H1 (cell line): ENCODE results near the gene MPIG6B. TPM values are rescaled to one million over a fixed set of nuclear protein-coding genes. Genes with fewer than 3 reads are reported as not detected.

Source experiments
- CTCF ChIA-PET: fragments of 300-600 bp; sonication (Branson Sonifier 250); formaldehyde crosslinking; loops from one replicate; lab custom pipeline; 2021; ENCODE audit not compliant: partially characterized antibody; lab: Charles Lee
- POLR2A ChIA-PET: fragments of 300-600 bp; sonication (Branson Sonifier 250); formaldehyde crosslinking; loops from one replicate; lab custom pipeline; 2021; ENCODE audit warnings: inconsistent platforms; ENCODE audit not compliant: partially characterized antibody; lab: Charles Lee
- DNase-seq, 2 experiments: peaks; one replicate each; pipeline versions ENCODE4 v3.0.0 to v3.0.0-alpha.2; 2010 to 2022; ENCODE audit warnings: low spot score in 2 of 2, low read depth in 1 of 2, mixed read lengths in 1 of 2
- FAIRE-seq: peaks from 2 replicates; lab custom pipeline; 2011; peaks lifted over from hg19 to GRCh38; lab: Jason Lieb, UNC
- H2AFZ ChIP-seq: 2 replicates; pipeline ENCODE4 v1.8.1; 2012; ENCODE audit warnings: low read length, inconsistent platforms
- H2AK5ac ChIP-seq: 2 replicates; pipeline ENCODE4 v1.6.1; 2013; ENCODE audit warnings: low read depth, low read length
- H2BK120ac ChIP-seq: replicated peaks from 2 replicates; pipeline ENCODE3; 2013; ENCODE audit warnings: low read depth, low read length, inconsistent platforms
- H2BK12ac ChIP-seq: 2 replicates; pipeline ENCODE4 v1.6.1; 2013; ENCODE audit warnings: low read depth, low read length
- H2BK15ac ChIP-seq: 2 replicates; pipeline ENCODE4 v1.6.1; 2013; ENCODE audit warnings: low read length
- H2BK20ac ChIP-seq: 2 replicates; pipeline ENCODE4 v1.6.1; 2013; ENCODE audit warnings: low read length
- H2BK5ac ChIP-seq: 2 replicates; pipeline ENCODE4 v1.6.1; 2013; ENCODE audit warnings: low read depth, low read length
- H3K14ac ChIP-seq: 2 replicates; pipeline ENCODE4 v1.6.1; 2013; ENCODE audit warnings: inconsistent platforms; ENCODE audit not compliant: insufficient read length
- H3K18ac ChIP-seq: 2 replicates; pipeline ENCODE4 v1.6.1; 2013; ENCODE audit warnings: low read length; ENCODE audit errors: extremely low read depth
- H3K23ac ChIP-seq: 2 replicates; pipeline ENCODE4 v1.6.1; 2013; ENCODE audit warnings: inconsistent platforms; ENCODE audit not compliant: insufficient read length
- H3K23me2 ChIP-seq: 2 replicates; pipeline ENCODE4 v1.6.1; 2013; ENCODE audit warnings: low read depth, low read length
- H3K27ac ChIP-seq: 2 replicates; pipeline ENCODE4 v1.6.1; 2011; ENCODE audit warnings: low read depth, low read length, inconsistent platforms
- H3K27me3 ChIP-seq, 4 experiments: replicated peaks in 1 of 4; 1 replicate in 1 of 4; 2 replicates in 3 of 4; pipeline versions ENCODE4 v1.6.1 to v1.8.1; 2011 to 2013; ENCODE audit warnings: low read length in 3 of 4, mild to moderate bottlenecking in 3 of 4, inconsistent platforms in 2 of 4, mixed read lengths in 2 of 4, moderate library complexity in 1 of 4; ENCODE audit not compliant: control insufficient read depth in 3 of 4, insufficient read depth in 3 of 4; ENCODE audit errors: extremely low read depth in 1 of 4
- H3K36me3 ChIP-seq, 4 experiments: 2 replicates each; pipeline versions ENCODE4 v1.6.1 to v1.8.1; 2011 to 2013; ENCODE audit warnings: mild to moderate bottlenecking in 4 of 4, low read length in 3 of 4, moderate library complexity in 2 of 4, control low read depth in 1 of 4, inconsistent platforms in 1 of 4; ENCODE audit not compliant: insufficient read depth in 4 of 4, control insufficient read depth in 2 of 4
- H3K4ac ChIP-seq: replicated peaks from 2 replicates; pipeline ENCODE3; 2013; ENCODE audit warnings: low read length, low read depth, mixed read lengths, inconsistent platforms; ENCODE audit not compliant: insufficient read length
- H3K4me1 ChIP-seq, 4 experiments: replicated peaks in 1 of 4; 1 replicate in 1 of 4; 2 replicates in 3 of 4; pipeline versions ENCODE4 v1.6.1 to v1.8.1; 2011 to 2013; ENCODE audit warnings: low read length in 3 of 4, inconsistent platforms in 2 of 4, mixed read lengths in 1 of 4; ENCODE audit not compliant: insufficient read depth in 4 of 4, control insufficient read depth in 3 of 4
- H3K4me2 ChIP-seq, 2 experiments: 2 replicates each; pipeline versions ENCODE4 v1.6.1 to v1.8.1; 2011 to 2013; ENCODE audit warnings: low read depth in 2 of 2, low read length in 2 of 2, control low read depth in 1 of 2, inconsistent platforms in 1 of 2, mild to moderate bottlenecking in 1 of 2; ENCODE audit not compliant: insufficient read depth in 1 of 2
- H3K4me3 ChIP-seq, 4 experiments: fragments of 200-600, 300-600 bp in 1 of 4; sonication (generic), shearing (Covaris generic), sonication (Bioruptor Twin) in 1 of 4; 2 replicates each; pipeline versions ENCODE4 v1.5.1 to v1.8.1; 2011 to 2016; ENCODE audit warnings: low read length in 4 of 4, low read depth in 3 of 4, control low read depth in 2 of 4, inconsistent platforms in 2 of 4, mild to moderate bottlenecking in 2 of 4, mixed read lengths in 1 of 4, moderate library complexity in 1 of 4; ENCODE audit not compliant: insufficient read depth in 2 of 4; ENCODE audit errors: extremely low read depth in 1 of 4
- H3K56ac ChIP-seq: replicated peaks from 2 replicates; pipeline ENCODE3; 2013; ENCODE audit warnings: low read depth, mild to moderate bottlenecking, mixed read lengths, low read length, inconsistent platforms; ENCODE audit not compliant: insufficient read length
- H3K79me1 ChIP-seq: 2 replicates; pipeline ENCODE4 v1.6.1; 2013; ENCODE audit warnings: low read depth, low read length, control low read depth
- H3K79me2 ChIP-seq, 2 experiments: 2 replicates each; pipeline versions ENCODE4 v1.6.1 to v1.8.1; 2012 to 2013; ENCODE audit warnings: low read length in 2 of 2, mild to moderate bottlenecking in 2 of 2, inconsistent platforms in 1 of 2; ENCODE audit not compliant: insufficient read depth in 2 of 2, control insufficient read depth in 1 of 2
- H3K9ac ChIP-seq, 4 experiments: replicated peaks in 1 of 4; 1 replicate in 1 of 4; 2 replicates in 3 of 4; pipeline versions ENCODE4 v1.6.1 to v1.8.1; 2011 to 2013; ENCODE audit warnings: low read depth in 3 of 4, low read length in 3 of 4, control low read depth in 2 of 4, mild to moderate bottlenecking in 2 of 4, moderate library complexity in 2 of 4, inconsistent platforms in 1 of 4; ENCODE audit errors: extremely low read depth in 1 of 4
- H3K9me3 ChIP-seq, 2 experiments: 2 replicates each; pipeline versions ENCODE4 v1.6.1 to v1.8.1; 2012 to 2013; ENCODE audit warnings: mild to moderate bottlenecking in 2 of 2, moderate library complexity in 2 of 2, control low read depth in 1 of 2, inconsistent platforms in 1 of 2, low read depth in 1 of 2, low read length in 1 of 2, mixed read lengths in 1 of 2; ENCODE audit not compliant: insufficient read depth in 2 of 2
- H4K20me1 ChIP-seq, 2 experiments: replicated peaks in 1 of 2; 2 replicates each; pipeline versions ENCODE3 to v1.8.1; 2011 to 2013; ENCODE audit warnings: inconsistent platforms in 2 of 2, low read length in 2 of 2, mild to moderate bottlenecking in 1 of 2; ENCODE audit not compliant: insufficient read depth in 2 of 2, control insufficient read depth in 1 of 2
- H4K5ac ChIP-seq: 2 replicates; pipeline ENCODE4 v1.6.1; 2013; ENCODE audit warnings: low read length, low read depth, mixed read lengths, inconsistent platforms; ENCODE audit not compliant: insufficient read length
- H4K8ac ChIP-seq: 2 replicates; pipeline ENCODE4 v1.8.0; 2013; ENCODE audit warnings: mild to moderate bottlenecking, moderate library complexity, low read length, inconsistent platforms; ENCODE audit not compliant: insufficient read depth; ENCODE audit errors: extremely low read depth
- H4K91ac ChIP-seq: replicated peaks from 2 replicates; pipeline ENCODE3; 2013; ENCODE audit warnings: low read length, mixed read lengths, inconsistent platforms; ENCODE audit not compliant: insufficient read length
- BRCA1 ChIP-seq: IDR thresholded peaks from 2 replicates; pipeline ENCODE4 v1.6.1; 2012; ENCODE audit warnings: low read depth, low read length, improper control_type of control experiment
- EP300 ChIP-seq, 2 experiments: IDR thresholded peaks; 1 replicate in 1 of 2; 2 replicates in 1 of 2; pipeline ENCODE4 v1.6.1; 2011 to 2012; ENCODE audit warnings: low read depth in 2 of 2, low read length in 2 of 2, mild to moderate bottlenecking in 2 of 2, borderline replicate concordance in 1 of 2, inconsistent platforms in 1 of 2, moderate library complexity in 1 of 2
- GABPA ChIP-seq: IDR thresholded peaks from 2 replicates; pipeline ENCODE4 v1.6.1; 2011; ENCODE audit warnings: mild to moderate bottlenecking, low read length, moderate library complexity, borderline replicate concordance; ENCODE audit not compliant: insufficient read depth
- NRF1 ChIP-seq: IDR thresholded peaks from 2 replicates; pipeline ENCODE4 v1.6.1; 2011; ENCODE audit warnings: mild to moderate bottlenecking, low read depth, low read length, improper control_type of control experiment
- RBBP5 ChIP-seq: IDR thresholded peaks from 2 replicates; pipeline ENCODE4 v1.7.1; 2012; ENCODE audit warnings: low read depth, mild to moderate bottlenecking, inconsistent platforms, low read length, moderate library complexity, borderline replicate concordance
- SAP30 ChIP-seq: fragments of 300-600 bp; sonication (generic); IDR thresholded peaks from 2 replicates; pipeline ENCODE4 v1.7.1; 2012; ENCODE audit warnings: low read length, moderate library complexity, mild to moderate bottlenecking, inconsistent platforms; ENCODE audit not compliant: insufficient read depth, insufficient replicate concordance
- SP1 ChIP-seq: IDR thresholded peaks from 2 replicates; pipeline ENCODE4 v1.6.1; 2011; ENCODE audit warnings: low read depth, low read length
- WGBS, 2 experiments: shearing (Covaris generic) in 1 of 2; methylation state at CpG; one replicate each; pipeline versions ENCODE4 v1.1.6 to v1.1.7; 2013 to 2015; ENCODE audit warnings: low lambda C conversion rate in 2 of 2, mixed read lengths in 2 of 2, inconsistent platforms in 1 of 2, low coverage in 1 of 2, missing lambda C conversion rate in 1 of 2; ENCODE audit not compliant: insufficient replicate concordance in 2 of 2, insufficient coverage in 1 of 2, insufficient read length in 1 of 2; ENCODE audit errors: extremely low coverage in 1 of 2, missing lambda C conversion rate in 1 of 2; 5-methylcytosine and 5-hydroxymethylcytosine counted together
- polyA plus RNA-seq, 7 experiments: library from polyadenylated mRNA; depleted of rRNA in 3 of 7; stranded (reverse) in 5 of 7; unstranded in 2 of 7; fragments of >200 nt in 5 of 7; fragments of 200-250 nt in 2 of 7; gene quantifications; 1 replicate in 5 of 7; 2 replicates in 1 of 7; 4 replicates in 1 of 7; pipeline versions ENCODE4 v1.2.1 to v1.2.3, GENCODE V29; 2011 to 2013; ENCODE audit warnings: missing spikeins in 2 of 7, mixed read lengths in 2 of 7
- total RNA-seq: library from RNA; stranded (reverse); fragmentation: NEBNext Ultra II Directional; extraction: Animal tissue kit (Norgen Biotek cat#: 25700); gene quantifications from 2 replicates; pipeline ENCODE4 v1.2.1, GENCODE V29; 2021

MPIG6B gene
- total and polyA plus RNA-seq, 2 of the 8 experiments (the other 6 are each of a cell fraction or from before 2014, with no cell fraction given) = 0.18 TPM; not detected in 1

DNA sequence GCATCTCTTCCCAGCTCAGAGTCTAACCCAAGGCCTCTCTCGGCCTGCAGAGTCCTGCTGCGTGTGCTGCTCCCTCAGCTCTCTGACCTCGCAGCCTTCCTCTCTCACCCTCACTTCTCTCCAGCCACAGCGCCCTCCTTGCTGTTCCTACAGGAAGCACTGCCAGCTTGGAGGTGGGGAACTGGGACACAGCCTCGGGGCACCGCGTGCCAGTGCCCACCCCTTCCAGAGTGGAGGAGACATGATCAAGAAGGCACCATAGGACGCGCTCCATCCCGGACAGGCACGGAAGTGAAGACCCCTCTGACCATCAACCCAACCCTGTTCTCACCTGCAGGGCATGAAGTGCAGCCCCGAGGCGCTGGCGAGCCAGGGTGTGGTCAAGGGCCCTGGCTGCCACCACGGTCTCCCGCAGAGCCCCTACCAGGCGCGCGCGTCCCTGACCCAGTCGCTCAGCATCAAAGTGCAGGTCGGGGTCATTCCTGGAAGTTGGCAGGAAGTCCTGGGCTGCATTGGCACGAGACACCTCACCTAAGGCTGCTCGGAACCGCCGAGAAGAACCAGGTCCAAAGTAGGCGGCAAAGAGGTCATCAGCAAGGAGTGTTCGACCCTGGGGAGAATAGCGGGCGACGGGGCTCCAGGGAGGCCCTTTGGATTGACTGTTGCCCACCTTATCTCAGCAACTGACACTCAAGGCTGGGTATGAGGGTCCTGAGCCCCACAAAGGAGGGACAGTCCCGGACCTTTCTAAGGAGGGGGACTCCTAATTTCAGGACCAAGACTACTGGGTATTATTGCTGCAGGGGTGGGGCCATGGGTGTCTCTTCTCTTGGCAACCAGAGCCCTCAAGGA is 52.7 kb downstream of the MPIG6B start:
- 93% methylated on average over 32 of the region's 32 CpGs; no CpG with 5 or more reads in 1 of the 2 experiments for WGBS, 2 experiments
- FAIRE-seq (no peak), DNase-seq (no peak)
- no peak overlapping the region for H2BK15ac ChIP-seq
- no peak overlapping the region for H3K23ac ChIP-seq
- no peak overlapping the region for H3K27ac ChIP-seq
- peaks cover 0 to 7% (median 3%) of the 10 kb centered on the region in 4 experiments; a peak in 4 of 7 replicates for H3K4me1 ChIP-seq
- peaks cover 5 to 26% (median 20%) of the 10 kb centered on the region in 4 experiments; a peak in 7 of 8 replicates for H3K36me3 ChIP-seq
- H3K4me3 ChIP-seq = no peak overlapping the region
- no peak overlapping the region for H3K9ac ChIP-seq
- H3K18ac ChIP-seq = no peak overlapping the region
- no peaks in the 10 kb centered on the region for H3K9me3 ChIP-seq
- H4K5ac ChIP-seq = no peak overlapping the region
- H2AK5ac ChIP-seq = no peak overlapping the region
- ChIA-PET CTCF (interaction anchor here (0.7 to 14.4 kb wide), 9 partner anchors 9 to 230 kb away, joined by 3 to 228 read pairs (median 4); partner anchors contain the start of genes ATP6V1G2, DDAH2, LY6G6D and MPIG6B), POLR2A (interaction anchor here (0.6 to 10.7 kb wide), 19 partner anchors 9 to 308 kb away, joined by 3 to 85 read pairs (median 4); partner anchors contain the start of genes C6orf47, DDAH2, DXO and GPANK1)
- H4K91ac ChIP-seq = no peak overlapping the region
- no peak overlapping the region for H2AFZ ChIP-seq
- no peaks in the 10 kb centered on the region for H3K79me2 ChIP-seq
- H2BK120ac ChIP-seq = no peak overlapping the region
- no peaks in the 10 kb centered on the region for H3K23me2 ChIP-seq
- H4K20me1 ChIP-seq = no peaks in the 10 kb centered on the region
- no peak overlapping the region for H2BK5ac ChIP-seq
- no peak overlapping the region for H3K4ac ChIP-seq
- H2BK20ac ChIP-seq = no peak overlapping the region
- H3K4me2 ChIP-seq = no peak overlapping the region
- H3K56ac ChIP-seq = no peak overlapping the region
- no peak overlapping the region for H3K14ac ChIP-seq
- H4K8ac ChIP-seq = no peak overlapping the region
- no peak for TF ChIP-seq EP300 (IDR thresholded peaks at IDR 0.05; ENCODE audit: borderline replicate concordance in 1 of 2, low read depth in 2 of 2, low read length in 2 of 2)
- no peak for TF ChIP-seq BRCA1
- TF ChIP-seq GABPA = no peak
- TF ChIP-seq RBBP5 = no peak
- no peak for TF ChIP-seq NRF1
- TF ChIP-seq SP1 = no peak
- no peak for TF ChIP-seq SAP30
- H3K79me1 ChIP-seq = no peaks in the 10 kb centered on the region
- no peaks in the 10 kb centered on the region for H3K27me3 ChIP-seq
- H2BK12ac ChIP-seq = 0 out of 2 replicates have a peak overlapping the region, but pooled peaks have one; percentile 27
